ENCODE results near the gene SYNC.
A peak's percentile ranks its signal among the peaks of the same experiment; 100 is the strongest.

SYNC gene

DNA sequence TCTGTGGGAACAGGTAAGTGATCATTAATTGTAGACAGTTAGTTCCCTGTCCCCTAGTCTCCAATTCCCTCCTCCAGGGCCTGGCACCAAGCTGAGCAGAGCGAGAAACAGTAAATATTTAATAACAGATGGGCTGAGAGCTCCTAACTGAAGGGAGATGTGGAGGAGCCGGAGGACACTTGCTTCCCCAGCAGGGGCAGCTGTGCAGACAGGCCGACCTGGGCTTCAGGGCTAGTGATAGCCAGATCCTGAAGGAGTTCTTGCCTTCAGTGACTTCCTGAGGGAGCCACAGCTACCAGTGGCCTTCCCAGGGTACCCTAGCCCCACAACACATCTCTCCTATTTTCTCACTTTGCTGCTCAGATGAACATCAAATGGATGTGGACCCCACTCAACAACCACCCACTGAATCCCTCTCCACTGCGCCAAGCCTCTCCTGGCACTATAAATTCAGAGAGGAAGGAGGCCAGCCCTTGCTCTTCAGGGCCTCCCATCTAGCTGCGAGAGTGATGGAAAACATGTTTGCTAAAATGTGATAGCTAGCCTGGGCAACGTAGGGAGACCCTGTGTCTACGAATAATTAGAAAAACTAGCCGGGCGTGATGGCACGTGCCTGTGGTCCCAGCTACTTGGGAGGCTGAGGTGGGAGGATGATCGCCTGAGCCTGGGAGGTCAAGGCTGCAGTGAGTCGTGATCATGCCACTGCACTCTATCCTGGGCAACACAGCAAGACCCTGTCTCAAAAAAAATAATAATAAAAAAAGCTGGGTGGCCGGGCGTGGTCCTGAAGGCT is 26.9 kb upstream of the SYNC start:
- TF ChIP-seq OSR1 (CRISPR knock-in tag; IDR thresholded peaks at IDR 0.05) (no peak), SNAI2 (CRISPR knock-in tag; IDR thresholded peaks at IDR 0.05) (no peak)
- peak; percentile 15; the same call in 1 of the 3 replicates for ATAC-seq

GRCh38 chr1:32728413-32729077 is 26.0 kb upstream of the SYNC start:
- no peak for TF ChIP-seq PPARA (CRISPR knock-in tag; IDR thresholded peaks at IDR 0.05; ENCODE audit: borderline replicate concordance)
- TF ChIP-seq, protein P1, sequence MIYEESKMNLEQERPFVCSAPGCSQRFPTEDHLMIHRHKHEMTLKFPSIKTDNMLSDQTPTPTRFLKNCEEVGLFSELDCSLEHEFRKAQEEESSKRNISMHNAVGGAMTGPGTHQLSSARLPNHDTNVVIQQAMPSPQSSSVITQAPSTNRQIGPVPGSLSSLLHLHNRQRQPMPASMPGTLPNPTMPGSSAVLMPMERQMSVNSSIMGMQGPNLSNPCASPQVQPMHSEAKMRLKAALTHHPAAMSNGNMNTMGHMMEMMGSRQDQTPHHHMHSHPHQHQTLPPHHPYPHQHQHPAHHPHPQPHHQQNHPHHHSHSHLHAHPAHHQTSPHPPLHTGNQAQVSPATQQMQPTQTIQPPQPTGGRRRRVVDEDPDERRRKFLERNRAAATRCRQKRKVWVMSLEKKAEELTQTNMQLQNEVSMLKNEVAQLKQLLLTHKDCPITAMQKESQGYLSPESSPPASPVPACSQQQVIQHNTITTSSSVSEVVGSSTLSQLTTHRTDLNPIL (CRISPR knock-in tag; IDR thresholded peaks at IDR 0.05; ENCODE audit: low read depth), result no peak
- no peak for TF ChIP-seq BACH2 (CRISPR knock-in tag; IDR thresholded peaks at IDR 0.05; ENCODE audit: borderline replicate concordance)
- peak; percentile 87 for TF ChIP-seq ZFP3 (CRISPR knock-in tag; IDR thresholded peaks at IDR 0.05)
- ATAC-seq, result no peak

DNA sequence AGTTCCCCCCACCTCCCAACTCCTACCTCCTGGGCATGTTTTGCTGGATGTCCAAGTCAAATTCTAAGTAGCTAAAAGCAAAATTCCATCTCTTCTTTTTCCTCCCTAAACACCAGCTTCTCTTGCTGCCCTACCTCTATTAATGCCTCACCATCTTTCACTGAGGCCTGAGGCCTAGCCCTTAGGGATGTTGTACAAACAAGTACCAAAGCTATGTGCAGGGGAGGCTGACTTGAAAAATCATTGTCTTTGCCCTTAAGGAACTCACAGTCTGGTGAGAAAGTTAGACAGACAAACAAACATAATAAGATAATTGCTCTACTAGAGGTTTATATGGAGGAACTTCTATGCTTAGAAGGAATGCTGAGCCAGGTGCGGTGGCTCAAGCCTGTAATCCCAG is 25.3 kb upstream of the SYNC start:
- ATAC-seq, result no peak

More for the DNA sequence above, 25.3 kb upstream of the SYNC start:
- TF ChIP-seq ZC3H10 (CRISPR knock-in tag; IDR thresholded peaks at IDR 0.05) (no peak), ISL1 (CRISPR knock-in tag; IDR thresholded peaks at IDR 0.05) (no peak), BACH2 (CRISPR knock-in tag; IDR thresholded peaks at IDR 0.05; ENCODE audit: borderline replicate concordance) (no peak), PPARA (CRISPR knock-in tag; IDR thresholded peaks at IDR 0.05; ENCODE audit: borderline replicate concordance) (no peak), RARB (CRISPR knock-in tag; IDR thresholded peaks at IDR 0.05) (no peak), ZNF565 (CRISPR knock-in tag; conservative IDR thresholded peaks at IDR 0.05; ENCODE audit: low read depth) (no peak), ZNF8 (CRISPR knock-in tag; IDR thresholded peaks at IDR 0.05) (no peak), ZNF70 (CRISPR knock-in tag; IDR thresholded peaks at IDR 0.05) (no peak), TCF4 (CRISPR knock-in tag; IDR thresholded peaks at IDR 0.05; ENCODE audit: borderline replicate concordance) (no peak), CSDC2 (CRISPR knock-in tag; IDR thresholded peaks at IDR 0.05) (no peak), TOX (CRISPR knock-in tag; IDR thresholded peaks at IDR 0.05; ENCODE audit: borderline replicate concordance) (no peak), ARNTL (CRISPR knock-in tag; IDR thresholded peaks at IDR 0.05; ENCODE audit: borderline replicate concordance, low read depth) (no peak), SNAI2 (CRISPR knock-in tag; IDR thresholded peaks at IDR 0.05) (no peak), ZFP30 (CRISPR knock-in tag; IDR thresholded peaks at IDR 0.05) (no peak)
- TF ChIP-seq, protein P2, sequence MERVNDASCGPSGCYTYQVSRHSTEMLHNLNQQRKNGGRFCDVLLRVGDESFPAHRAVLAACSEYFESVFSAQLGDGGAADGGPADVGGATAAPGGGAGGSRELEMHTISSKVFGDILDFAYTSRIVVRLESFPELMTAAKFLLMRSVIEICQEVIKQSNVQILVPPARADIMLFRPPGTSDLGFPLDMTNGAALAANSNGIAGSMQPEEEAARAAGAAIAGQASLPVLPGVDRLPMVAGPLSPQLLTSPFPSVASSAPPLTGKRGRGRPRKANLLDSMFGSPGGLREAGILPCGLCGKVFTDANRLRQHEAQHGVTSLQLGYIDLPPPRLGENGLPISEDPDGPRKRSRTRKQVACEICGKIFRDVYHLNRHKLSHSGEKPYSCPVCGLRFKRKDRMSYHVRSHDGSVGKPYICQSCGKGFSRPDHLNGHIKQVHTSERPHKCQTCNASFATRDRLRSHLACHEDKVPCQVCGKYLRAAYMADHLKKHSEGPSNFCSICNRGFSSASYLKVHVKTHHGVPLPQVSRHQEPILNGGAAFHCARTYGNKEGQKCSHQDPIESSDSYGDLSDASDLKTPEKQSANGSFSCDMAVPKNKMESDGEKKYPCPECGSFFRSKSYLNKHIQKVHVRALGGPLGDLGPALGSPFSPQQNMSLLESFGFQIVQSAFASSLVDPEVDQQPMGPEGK (CRISPR knock-in tag; IDR thresholded peaks at IDR 0.05; ENCODE audit: borderline replicate concordance), result no peak
- TF ChIP-seq, protein P3, sequence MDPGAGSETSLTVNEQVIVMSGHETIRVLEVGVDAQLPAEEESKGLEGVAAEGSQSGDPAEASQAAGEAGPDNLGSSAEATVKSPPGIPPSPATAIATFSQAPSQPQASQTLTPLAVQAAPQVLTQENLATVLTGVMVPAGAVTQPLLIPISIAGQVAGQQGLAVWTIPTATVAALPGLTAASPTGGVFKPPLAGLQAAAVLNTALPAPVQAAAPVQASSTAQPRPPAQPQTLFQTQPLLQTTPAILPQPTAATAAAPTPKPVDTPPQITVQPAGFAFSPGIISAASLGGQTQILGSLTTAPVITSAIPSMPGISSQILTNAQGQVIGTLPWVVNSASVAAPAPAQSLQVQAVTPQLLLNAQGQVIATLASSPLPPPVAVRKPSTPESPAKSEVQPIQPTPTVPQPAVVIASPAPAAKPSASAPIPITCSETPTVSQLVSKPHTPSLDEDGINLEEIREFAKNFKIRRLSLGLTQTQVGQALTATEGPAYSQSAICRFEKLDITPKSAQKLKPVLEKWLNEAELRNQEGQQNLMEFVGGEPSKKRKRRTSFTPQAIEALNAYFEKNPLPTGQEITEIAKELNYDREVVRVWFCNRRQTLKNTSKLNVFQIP (CRISPR knock-in tag; IDR thresholded peaks at IDR 0.05; ENCODE audit: borderline replicate concordance, low read depth), result no peak
- TF ChIP-seq, protein P4, sequence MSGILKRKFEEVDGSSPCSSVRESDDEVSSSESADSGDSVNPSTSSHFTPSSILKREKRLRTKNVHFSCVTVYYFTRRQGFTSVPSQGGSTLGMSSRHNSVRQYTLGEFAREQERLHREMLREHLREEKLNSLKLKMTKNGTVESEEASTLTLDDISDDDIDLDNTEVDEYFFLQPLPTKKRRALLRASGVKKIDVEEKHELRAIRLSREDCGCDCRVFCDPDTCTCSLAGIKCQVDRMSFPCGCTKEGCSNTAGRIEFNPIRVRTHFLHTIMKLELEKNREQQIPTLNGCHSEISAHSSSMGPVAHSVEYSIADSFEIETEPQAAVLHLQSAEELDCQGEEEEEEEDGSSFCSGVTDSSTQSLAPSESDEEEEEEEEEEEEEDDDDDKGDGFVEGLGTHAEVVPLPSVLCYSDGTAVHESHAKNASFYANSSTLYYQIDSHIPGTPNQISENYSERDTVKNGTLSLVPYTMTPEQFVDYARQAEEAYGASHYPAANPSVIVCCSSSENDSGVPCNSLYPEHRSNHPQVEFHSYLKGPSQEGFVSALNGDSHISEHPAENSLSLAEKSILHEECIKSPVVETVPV (CRISPR knock-in tag; IDR thresholded peaks at IDR 0.05), result no peak
- TF ChIP-seq, protein P5, sequence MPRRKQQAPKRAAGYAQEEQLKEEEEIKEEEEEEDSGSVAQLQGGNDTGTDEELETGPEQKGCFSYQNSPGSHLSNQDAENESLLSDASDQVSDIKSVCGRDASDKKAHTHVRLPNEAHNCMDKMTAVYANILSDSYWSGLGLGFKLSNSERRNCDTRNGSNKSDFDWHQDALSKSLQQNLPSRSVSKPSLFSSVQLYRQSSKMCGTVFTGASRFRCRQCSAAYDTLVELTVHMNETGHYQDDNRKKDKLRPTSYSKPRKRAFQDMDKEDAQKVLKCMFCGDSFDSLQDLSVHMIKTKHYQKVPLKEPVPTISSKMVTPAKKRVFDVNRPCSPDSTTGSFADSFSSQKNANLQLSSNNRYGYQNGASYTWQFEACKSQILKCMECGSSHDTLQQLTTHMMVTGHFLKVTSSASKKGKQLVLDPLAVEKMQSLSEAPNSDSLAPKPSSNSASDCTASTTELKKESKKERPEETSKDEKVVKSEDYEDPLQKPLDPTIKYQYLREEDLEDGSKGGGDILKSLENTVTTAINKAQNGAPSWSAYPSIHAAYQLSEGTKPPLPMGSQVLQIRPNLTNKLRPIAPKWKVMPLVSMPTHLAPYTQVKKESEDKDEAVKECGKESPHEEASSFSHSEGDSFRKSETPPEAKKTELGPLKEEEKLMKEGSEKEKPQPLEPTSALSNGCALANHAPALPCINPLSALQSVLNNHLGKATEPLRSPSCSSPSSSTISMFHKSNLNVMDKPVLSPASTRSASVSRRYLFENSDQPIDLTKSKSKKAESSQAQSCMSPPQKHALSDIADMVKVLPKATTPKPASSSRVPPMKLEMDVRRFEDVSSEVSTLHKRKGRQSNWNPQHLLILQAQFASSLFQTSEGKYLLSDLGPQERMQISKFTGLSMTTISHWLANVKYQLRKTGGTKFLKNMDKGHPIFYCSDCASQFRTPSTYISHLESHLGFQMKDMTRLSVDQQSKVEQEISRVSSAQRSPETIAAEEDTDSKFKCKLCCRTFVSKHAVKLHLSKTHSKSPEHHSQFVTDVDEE (CRISPR knock-in tag; IDR thresholded peaks at IDR 0.05), result no peak

All from SK-N-SH treated with all-trans-retinoic acid at 6 μM for 48 hours (cell line).